Activated T-helper 1 cell treated with Interleukin-2 at 50 U/mL for 16 hours (primary cell): ENCODE measurements around the gene RANBP17.
"Not testable (repeated sequence)": the region's sequence is repeated elsewhere in the genome, so short reads cannot be mapped to it uniquely, and the experiment has no call there.

Source experiments
- DNase-seq: peaks from one replicate; pipeline ENCODE4 v3.0.0-alpha.2; 2020; ENCODE audit warnings: low read depth

RANBP17 gene

GRCh38 chr5:170861917-170862766 is at the start of gene RANBP17:
TSS of gene RANBP17 (plus strand) at chr5:170862018.
- DNase-seq: no peak

- DNase-seq: no peak
These were observed 48.6 kb upstream of the RANBP17 start for GRCh38 chr5:170813231-170813630.

GRCh38 chr5:170817195-170817594 is 44.6 kb upstream of the RANBP17 start:
- DNase-seq: no peak

- no peak for DNase-seq
These were observed 43.6 kb upstream of the RANBP17 start for GRCh38 chr5:170818232-170818631.

- no peak for DNase-seq
These were observed 42.0 kb upstream of the RANBP17 start for GRCh38 chr5:170819824-170820223.

- DNase-seq: no peak
These were observed 40.5 kb upstream of the RANBP17 start for GRCh38 chr5:170821257-170821800.

GRCh38 chr5:170826117-170826516 is 35.7 kb upstream of the RANBP17 start:
- DNase-seq: no peak

- no peak for DNase-seq
These were observed 29.6 kb upstream of the RANBP17 start for GRCh38 chr5:170832241-170832640.

- DNase-seq: not testable (repeated sequence)
These were observed 27.8 kb upstream of the RANBP17 start for GRCh38 chr5:170833981-170834380.

- DNase-seq: no peak
These were observed 25.6 kb upstream of the RANBP17 start for GRCh38 chr5:170836226-170836625.

- DNase-seq: no peak
These were observed 17.9 kb upstream of the RANBP17 start for GRCh38 chr5:170843870-170844269.

- DNase-seq: no peak
These were observed 17.2 kb upstream of the RANBP17 start for GRCh38 chr5:170844651-170845050.

GRCh38 chr5:170846416-170846815 is 15.4 kb upstream of the RANBP17 start:
- no peak for DNase-seq

- no peak for DNase-seq
These were observed 15.0 kb upstream of the RANBP17 start for GRCh38 chr5:170846846-170847245.

GRCh38 chr5:170848033-170848432 is 13.8 kb upstream of the RANBP17 start:
- no peak for DNase-seq

- no peak for DNase-seq
These were observed 12.4 kb upstream of the RANBP17 start for GRCh38 chr5:170849374-170849773.

- no peak for DNase-seq
These were observed 7.3 kb upstream of the RANBP17 start for GRCh38 chr5:170854566-170854965.

GRCh38 chr5:170857066-170857465 is 4.8 kb upstream of the RANBP17 start:
- DNase-seq: no peak

GRCh38 chr5:170860415-170860814 is 1.4 kb upstream of the RANBP17 start:
- DNase-seq: no peak

- no peak for DNase-seq
These were observed 776 bp upstream of the RANBP17 start for GRCh38 chr5:170860818-170861666.

- no peak for DNase-seq
These were observed 226 bp upstream of the RANBP17 start for GRCh38 chr5:170861667-170861916.

GRCh38 chr5:170863646-170864045 is 1.8 kb downstream of the RANBP17 start:
- no peak for DNase-seq

- no peak for DNase-seq
These were observed 3.8 kb downstream of the RANBP17 start for GRCh38 chr5:170865622-170866021.
